K562 (cell line): Measurements from ENCODE around the gene PYM1. TPM values are rescaled to one million over a fixed set of nuclear protein-coding genes. Genes with fewer than 3 reads are reported as not detected.

Experiments
- ATAC-seq: fragments of 200-7000 bp; cut with Tn5 transposase; 3 replicates; pipeline ENCODE4 v1.9.1; 2020; ENCODE audit warnings: moderate library complexity
- BruUV-seq: library from RNA; stranded (reverse); fragments of 400-500 nt; replicated peaks from 2 replicates; lab custom pipeline; 2021; lab: Mats Ljungman, UMichigan
- CTCF ChIA-PET: fragments of 300-600 bp; formaldehyde crosslinking; extraction: SDS; loops from one replicate; lab custom pipeline; 2021; ENCODE audit warnings: low intra/inter-chr PET ratio; lab: Yijun Ruan, JAX
- POLR2A ChIA-PET: fragments of 300-600, 350-650 bp; sonication (Branson Sonifier 250); formaldehyde crosslinking; extraction: SDS; loops from one replicate; lab custom pipeline; 2021; ENCODE audit warnings: antibody characterized with exemption, inconsistent platforms; lab: Yijun Ruan, JAX
- DNase-seq, 4 experiments: peaks; one replicate each; pipeline versions ENCODE4 v3.0.0 to v3.0.0-alpha.2; 2011 to 2018; ENCODE audit warnings: low spot score in 3 of 4, mixed read lengths in 3 of 4; ENCODE audit errors: extremely low read depth in 1 of 4
- FAIRE-seq: peaks from 2 replicates; lab custom pipeline; 2011; peaks lifted over from hg19 to GRCh38; lab: Jason Lieb, UNC
- H2AFZ ChIP-seq: 2 replicates; pipeline ENCODE4 v1.6.0; 2011; ENCODE audit warnings: low read depth, low read length, control low read depth, inconsistent platforms
- H3K27ac ChIP-seq: fragments of 200-600 bp; 3 replicates; pipeline ENCODE4 v1.8.0; 2011; ENCODE audit warnings: low read depth, mild to moderate bottlenecking, control low read depth, inconsistent platforms, low read length, moderate library complexity, mixed read lengths; ENCODE audit errors: extremely low read depth
- H3K27me3 ChIP-seq, 2 experiments: fragments of 300-600 bp in 1 of 2; 2 replicates in 1 of 2; 3 replicates in 1 of 2; pipeline versions ENCODE4 v1.6.0 to v1.8.0; 2011; ENCODE audit warnings: inconsistent platforms in 2 of 2, low read length in 2 of 2, mild to moderate bottlenecking in 1 of 2, mixed read lengths in 1 of 2, moderate library complexity in 1 of 2; ENCODE audit not compliant: control insufficient read depth in 2 of 2, insufficient read depth in 2 of 2
- H3K36me3 ChIP-seq: fragments of 300-600 bp; 3 replicates; pipeline ENCODE4 v1.8.0; 2011; ENCODE audit warnings: mild to moderate bottlenecking, low read length, inconsistent platforms; ENCODE audit not compliant: control insufficient read depth, insufficient read depth
- H3K4me1 ChIP-seq, 2 experiments: fragments of 200-600 bp in 1 of 2; replicated peaks in 1 of 2; 2 replicates in 1 of 2; 3 replicates in 1 of 2; pipeline versions ENCODE4 v1.5.1 to v1.8.0; 2011; ENCODE audit warnings: inconsistent platforms in 2 of 2, low read length in 2 of 2, mild to moderate bottlenecking in 1 of 2, mixed read lengths in 1 of 2, moderate library complexity in 1 of 2; ENCODE audit not compliant: control insufficient read depth in 2 of 2, insufficient read depth in 2 of 2
- H3K4me2 ChIP-seq: 2 replicates; pipeline ENCODE4 v1.6.1; 2011; ENCODE audit warnings: low read length, control low read depth, inconsistent platforms, mixed read lengths; ENCODE audit not compliant: insufficient read depth
- H3K4me3 ChIP-seq: fragments of 200-600 bp; sonication (generic), shearing (Covaris generic); 2 replicates; pipeline ENCODE4 v1.5.1; 2016; ENCODE audit warnings: control low read depth, inconsistent platforms
- H3K79me2 ChIP-seq: fragments of 200-600 bp; 3 replicates; pipeline ENCODE4 v1.8.0; 2011; ENCODE audit warnings: low read length, inconsistent platforms; ENCODE audit not compliant: control insufficient read depth, insufficient read depth
- H3K9ac ChIP-seq, 2 experiments: 2 replicates each; pipeline versions ENCODE4 v1.6.0 to v1.6.1; 2011; ENCODE audit warnings: low read depth in 2 of 2, low read length in 2 of 2, control low read depth in 1 of 2, inconsistent platforms in 1 of 2, mild to moderate bottlenecking in 1 of 2, mixed read lengths in 1 of 2; ENCODE audit not compliant: insufficient read depth in 1 of 2
- H3K9me1 ChIP-seq: one replicate; pipeline ENCODE4 v1.6.0; 2011; ENCODE audit warnings: inconsistent platforms, mild to moderate bottlenecking, low read length, moderate library complexity; ENCODE audit not compliant: control insufficient read depth, insufficient read depth
- H3K9me3 ChIP-seq: replicated peaks from 2 replicates; pipeline ENCODE4 v1.5.1; 2011; ENCODE audit warnings: low read depth, low read length, inconsistent platforms; ENCODE audit not compliant: control insufficient read depth, insufficient read depth
- H4K20me1 ChIP-seq: replicated peaks from 2 replicates; pipeline ENCODE4 v1.6.1; 2011; ENCODE audit warnings: low read length, inconsistent platforms, mixed read lengths; ENCODE audit not compliant: control insufficient read depth, insufficient read depth
- BHLHE40 ChIP-seq: IDR thresholded peaks from 2 replicates; pipeline ENCODE4 v1.6.1; 2011; ENCODE audit warnings: low read length, improper control_type of control experiment
- CBX8 ChIP-seq: fragments of 200-600 bp; sonication (generic); IDR thresholded peaks from 2 replicates; pipeline ENCODE4 v1.6.1; 2012; ENCODE audit warnings: borderline replicate concordance, mixed run types, low read depth, mild to moderate bottlenecking, moderate library complexity, mixed read lengths, low read length, control low read depth, inconsistent platforms; ENCODE audit not compliant: poor library complexity, severe bottlenecking; ENCODE audit errors: extremely low read depth
- ILK ChIP-seq: fragments of 450-650 bp; IDR thresholded peaks from 2 replicates; pipeline ENCODE4 v1.6.1; 2016; ENCODE audit warnings: missing genetic modification characterization, low read depth, mild to moderate bottlenecking, missing compliant biosample characterization, moderate library complexity, borderline replicate concordance
- KLF6 ChIP-seq: fragments of 250-450 bp; sonication (Bioruptor Pico); IDR thresholded peaks from 2 replicates; pipeline ENCODE4 v1.4.0; 2020; ENCODE audit warnings: mild to moderate bottlenecking, moderate library complexity, borderline replicate concordance
- MCM2 ChIP-seq: fragments of 450-650 bp; IDR thresholded peaks from 2 replicates; pipeline ENCODE4 v1.6.1; 2017; ENCODE audit warnings: low read depth, mild to moderate bottlenecking
- NR0B1 ChIP-seq: fragments of 450-650 bp; IDR thresholded peaks from one replicate; pipeline ENCODE4 v1.6.1; 2018; ENCODE audit warnings: mild to moderate bottlenecking, moderate library complexity; ENCODE audit not compliant: partially characterized antibody
- RBM14 ChIP-seq: fragments of 200-400 bp; formaldehyde crosslinking; IDR thresholded peaks from 2 replicates; pipeline ENCODE4 v1.6.1; 2018; ENCODE audit warnings: low read depth, mild to moderate bottlenecking, low read length, moderate library complexity, borderline replicate concordance; ENCODE audit not compliant: insufficient read depth
- SIX5 ChIP-seq, 2 experiments: IDR thresholded peaks; 2 replicates each; pipeline ENCODE4 v1.6.1; 2011; ENCODE audit warnings: low read length in 2 of 2, borderline replicate concordance in 1 of 2, low read depth in 1 of 2, mild to moderate bottlenecking in 1 of 2, moderate library complexity in 1 of 2; ENCODE audit not compliant: insufficient read depth in 1 of 2
- TAF7 ChIP-seq: fragments of 450-650 bp; IDR thresholded peaks from 2 replicates; pipeline ENCODE4 v1.6.1; 2016; ENCODE audit warnings: missing genetic modification characterization, missing compliant biosample characterization
- TFAP4 ChIP-seq: sonication (generic); formaldehyde crosslinking; IDR thresholded peaks from 2 replicates; pipeline ENCODE4 v1.8.0; 2022; ENCODE audit warnings: missing genetic modification reagents, mild to moderate bottlenecking, moderate library complexity, borderline replicate concordance
- ZBTB11 ChIP-seq, 3 experiments: fragments of 200-800 bp in 1 of 3; fragments of 250-450 bp in 1 of 3; fragments of 450-650 bp in 1 of 3; sonication (Bioruptor Pico) in 1 of 3; sonication (Bioruptor generic) in 1 of 3; formaldehyde crosslinking in 1 of 3; IDR thresholded peaks; 2 replicates each; pipeline versions ENCODE4 v1.6.1 to v1.8.0; 2016 to 2022; ENCODE audit warnings: mild to moderate bottlenecking in 2 of 3, missing genetic modification characterization in 2 of 3, missing compliant biosample characterization in 1 of 3, moderate library complexity in 1 of 3
- ZBTB17 ChIP-seq: fragments of 450-650 bp; formaldehyde crosslinking; IDR thresholded peaks from 2 replicates; pipeline ENCODE4 v1.4.0; 2020; ENCODE audit warnings: mild to moderate bottlenecking
- ZNF143 ChIP-seq: sonication (generic); formaldehyde crosslinking; IDR thresholded peaks from 2 replicates; pipeline ENCODE4 v1.9.0; 2022; ENCODE audit warnings: mild to moderate bottlenecking, missing genetic modification reagents
- ZNF274 ChIP-seq: IDR thresholded peaks from 2 replicates; pipeline ENCODE4 v1.6.1; 2011; ENCODE audit warnings: low read depth, mild to moderate bottlenecking, low read length, moderate library complexity, borderline replicate concordance
- ZNF551 ChIP-seq: fragments of 250-450 bp; sonication (Bioruptor Pico); IDR thresholded peaks from 2 replicates; pipeline ENCODE4 v1.5.0; 2021; ENCODE audit warnings: mild to moderate bottlenecking, moderate library complexity
- ZNF699 ChIP-seq: fragments of 250-450 bp; sonication (Bioruptor Pico); IDR thresholded peaks from 2 replicates; pipeline ENCODE4 v1.8.0; 2021; ENCODE audit warnings: mild to moderate bottlenecking, moderate library complexity; ENCODE audit not compliant: insufficient replicate concordance
- WGBS: fragments of 100-300 bp; shearing (Covaris generic); methylation state at CpG from one replicate; pipeline ENCODE4 v1.1.6; 2016; ENCODE audit warnings: low coverage, mixed read lengths; ENCODE audit not compliant: insufficient coverage; ENCODE audit errors: missing lambda C conversion rate; 5-methylcytosine and 5-hydroxymethylcytosine counted together
- in situ Hi-C: fragments of 300-500 bp; cut with MboI; formaldehyde crosslinking; loops from 4 replicates; pipeline ENCODE4 v1.15.0; 2018; ENCODE audit warnings: inconsistent platforms, mixed read lengths
- intact Hi-C: fragments of 100-400 bp; cut with micrococcal nuclease; formaldehyde crosslinking; loops from 2 replicates; pipeline ENCODE4 v1.14.2; 2022
- polyA plus RNA-seq, 8 experiments: library from polyadenylated mRNA; depleted of rRNA in 4 of 8; stranded (reverse) in 5 of 8; unstranded in 3 of 8; fragments of >200 nt; fragmentation: Nextera tagmentation in 2 of 8; fragmentation: Illumina TruSeq in 1 of 8; extraction: Ambion mirVana in 2 of 8; extraction: Trizol in 1 of 8; gene quantifications; 2 replicates each; pipeline versions ENCODE4 v1.2.1 to v1.2.3, GENCODE V29; 2011 to 2014; ENCODE audit warnings: inconsistent platforms in 1 of 8, missing spikeins in 1 of 8
- total RNA-seq, 7 experiments: library from RNA; depleted of rRNA in 6 of 7; stranded (reverse); fragments of >200 nt in 6 of 7; fragmentation: Illumina TruSeq in 2 of 7; extraction: Trizol in 2 of 7; gene quantifications; 2 replicates each; pipeline versions ENCODE4 v1.2.1 to v1.2.3, GENCODE V29; 2011 to 2021; ENCODE audit warnings: low replicate concordance in 1 of 7

PYM1 gene
- total and polyA plus RNA-seq, 9 of the 15 experiments (the other 6 are each of a cell fraction or from before 2014, with no cell fraction given) = 29.0 to 51.3 (median 34.1) TPM

- WGBS = 47% methylated on average over 8 of the region's 8 CpGs
- DNase-seq = no peak
- H3K9me1 ChIP-seq = no peaks in the 10 kb centered on the region
- no peak overlapping the region for H2AFZ ChIP-seq
- BruUV-seq = no TSS peak
- FAIRE-seq = no peak
- H3K4me2 ChIP-seq = no peak overlapping the region
- no peak overlapping the region for H3K9ac ChIP-seq
- no peaks in the 10 kb centered on the region; the same call in 1 of the 2 replicates for H3K9me3 ChIP-seq
- no peaks in the 10 kb centered on the region for H4K20me1 ChIP-seq
- H3K27me3 ChIP-seq = no peaks in the 10 kb centered on the region
- no peaks in the 10 kb centered on the region for H3K79me2 ChIP-seq
- POLR2A ChIA-PET = no interaction called here
- no peaks in the 10 kb centered on the region; a peak in 1 of 5 replicates for H3K4me1 ChIP-seq
- in situ Hi-C loops = no loop called here
- intact Hi-C loops = no loop called here
- TF ChIP-seq ILK (tag) (no peak), KLF6 (CRISPR knock-in tag) (no peak), SIX5 (IDR thresholded peaks at IDR 0.05; ENCODE audit: borderline replicate concordance in 1 of 2, insufficient read depth in 1 of 2, low read depth in 1 of 2, low read length in 2 of 2) (no peak), ZBTB11 (CRISPR knock-in tag; IDR thresholded peaks at IDR 0.05) (no peak), CBX8 (no peak), ZBTB17 (CRISPR knock-in tag) (no peak), MCM2 (no peak), NR0B1 (no peak), TFAP4 (no peak), ZNF699 (no peak), RBM14 (no peak), TAF7 (tag) (no peak), ZNF274 (no peak), ZNF551 (CRISPR knock-in tag) (no peak), ZNF143 (CRISPR knock-in tag) (no peak), BHLHE40 (no peak)
- no peaks in the 10 kb centered on the region for H3K36me3 ChIP-seq
- no peak overlapping the region for H3K4me3 ChIP-seq
- ATAC-seq = no peak
- CTCF ChIA-PET = no interaction called here
- H3K27ac ChIP-seq = no peak overlapping the region
These were observed 66.3 kb downstream of the PYM1 start for GRCh38 chr12:55861396-55861795.
